IPS DF 6.9 (cell line): ENCODE data around the gene SMC1B.
"Not testable (repeated sequence)": the region's sequence is repeated elsewhere in the genome, so short reads cannot be mapped to it uniquely, and the experiment has no call there.

ENCODE experiments used
- DNase-seq: peaks from one replicate; pipeline ENCODE4 v3.0.0-alpha.2; 2013; ENCODE audit warnings: low read depth, low spot score
- H3K27ac ChIP-seq: one replicate; pipeline ENCODE4 v1.5.1; 2013; ENCODE audit warnings: low read length, control low read depth
- H3K27me3 ChIP-seq: 2 replicates; pipeline ENCODE4 v1.6.1; 2013; ENCODE audit warnings: mild to moderate bottlenecking, low read length; ENCODE audit not compliant: control insufficient read depth, insufficient read depth
- H3K36me3 ChIP-seq: 2 replicates; pipeline ENCODE4 v1.6.1; 2013; ENCODE audit warnings: low read length; ENCODE audit not compliant: control insufficient read depth, insufficient read depth
- H3K4me1 ChIP-seq: 2 replicates; pipeline ENCODE4 v1.6.1; 2013; ENCODE audit warnings: low read length; ENCODE audit not compliant: control insufficient read depth, insufficient read depth
- H3K4me3 ChIP-seq: 2 replicates; pipeline ENCODE4 v1.5.1; 2013; ENCODE audit warnings: mild to moderate bottlenecking, low read length
- H3K9me3 ChIP-seq: 2 replicates; pipeline ENCODE4 v1.6.1; 2013; ENCODE audit warnings: low read length, inconsistent platforms; ENCODE audit not compliant: control insufficient read depth, insufficient read depth
- WGBS: extraction: QIAGEN DNeasy Blood & Tissue Kit; methylation state at CpG from one replicate; pipeline ENCODE4 v1.1.7; 2013; ENCODE audit warnings: mixed read lengths, missing lambda C conversion rate; ENCODE audit not compliant: insufficient read length, insufficient coverage; 5-methylcytosine and 5-hydroxymethylcytosine counted together

SMC1B gene

DNA sequence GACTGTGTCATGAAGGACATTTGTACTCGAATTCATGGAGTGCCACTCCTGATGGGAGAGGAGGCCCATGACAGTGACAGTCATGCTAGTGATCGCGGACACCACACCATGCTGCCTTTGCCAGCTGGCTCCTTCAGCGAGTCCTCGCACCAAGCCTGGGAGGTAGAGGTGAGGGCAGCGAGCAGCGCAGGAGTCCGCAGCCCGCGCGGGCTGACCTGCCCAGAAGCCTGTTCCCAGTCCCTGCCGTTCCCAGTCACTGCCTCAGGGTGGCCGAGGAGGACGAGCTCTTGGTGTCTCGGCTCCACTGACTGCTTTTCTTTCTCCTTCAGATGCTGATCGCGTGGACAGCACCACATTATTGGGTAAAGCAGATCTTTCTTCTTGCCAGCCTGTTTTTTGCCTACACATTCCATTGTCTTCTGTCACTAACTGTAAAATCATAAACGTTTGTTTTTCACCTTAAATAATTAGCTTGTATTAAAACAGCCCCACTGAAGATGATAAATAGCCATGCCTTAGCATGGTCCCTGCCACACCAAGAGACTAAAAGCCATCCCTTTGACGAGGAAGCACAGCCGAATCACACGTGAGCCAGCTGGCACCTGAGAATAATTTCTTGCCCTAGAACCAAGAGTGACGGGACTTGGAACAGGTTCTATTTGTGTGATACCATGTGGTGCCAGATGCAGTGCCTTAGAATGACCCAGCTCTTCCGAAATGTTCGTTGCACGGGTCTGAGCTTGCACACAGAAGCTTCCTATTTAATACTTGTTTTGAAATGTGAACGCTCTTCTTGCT lies 78.2 kb downstream of the SMC1B start:
- DNase-seq, result no peak
- Histone ChIP-seq H3K9me3 (no peaks in the 10 kb centered on the region), H3K27ac (no peak overlapping the region), H3K4me3 (no peak overlapping the region), H3K4me1 (no peaks in the 10 kb centered on the region), H3K27me3 (no peaks in the 10 kb centered on the region), H3K36me3 (peaks cover 2% of the 10 kb centered on the region)
- no CpG with 5 or more reads among the region's 26 CpGs for WGBS

DNA sequence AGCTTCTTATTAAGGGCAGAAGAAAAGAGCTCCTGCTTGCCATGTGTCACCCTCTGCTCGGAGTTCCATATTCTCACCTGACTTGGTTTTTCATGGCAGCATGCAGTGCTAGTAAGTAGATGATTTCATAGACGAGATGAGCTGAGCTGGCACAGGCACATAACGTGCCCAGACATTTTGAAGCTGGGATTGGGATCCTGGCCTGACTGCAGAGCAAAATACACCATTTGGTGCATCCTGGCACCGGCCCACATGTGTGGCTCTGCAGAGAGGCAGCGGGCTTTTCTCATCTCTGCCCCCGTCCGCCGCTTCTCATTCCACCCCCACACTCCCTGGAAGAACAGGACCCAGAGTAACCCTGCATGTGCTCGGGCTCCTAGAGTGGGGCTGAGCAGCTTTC lies 78.9 kb downstream of the SMC1B start:
- Histone ChIP-seq H3K27me3 (no peaks in the 10 kb centered on the region), H3K9me3 (no peaks in the 10 kb centered on the region), H3K27ac (no peak overlapping the region), H3K4me1 (no peaks in the 10 kb centered on the region), H3K4me3 (no peak overlapping the region), H3K36me3 (no peaks in the 10 kb centered on the region; the same call in 1 of the 2 replicates)
- no CpG with 5 or more reads among the region's 9 CpGs for WGBS
- no peak for DNase-seq

DNA sequence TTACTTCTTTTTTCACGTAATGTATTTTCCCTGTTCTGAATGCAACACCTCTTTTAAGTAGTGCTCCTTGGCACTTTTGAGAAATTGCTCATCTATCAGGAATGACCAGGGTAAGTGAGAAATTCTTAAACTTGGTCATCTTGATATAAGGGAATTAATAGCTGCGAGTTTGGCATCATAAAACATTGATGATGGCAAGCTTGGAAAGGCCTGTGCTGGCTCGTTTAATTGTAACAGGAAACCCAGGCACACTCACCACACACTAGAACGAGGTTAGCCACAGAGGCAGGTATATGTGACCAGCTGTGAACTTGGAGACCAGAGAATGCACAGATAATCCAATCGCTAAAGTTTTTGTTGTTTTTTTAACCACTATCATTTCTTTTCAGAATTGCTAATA lies 79.3 kb downstream of the SMC1B start:
- H3K4me3 ChIP-seq, result no peak overlapping the region
- no peaks in the 10 kb centered on the region for H3K27me3 ChIP-seq
- no peaks in the 10 kb centered on the region for H3K9me3 ChIP-seq
- H3K27ac ChIP-seq, result no peak overlapping the region
- WGBS, result no CpG with 5 or more reads among the region's 5 CpGs
- no peak for DNase-seq
- no peaks in the 10 kb centered on the region for H3K4me1 ChIP-seq
- H3K36me3 ChIP-seq, result no peaks in the 10 kb centered on the region; the same call in 1 of the 2 replicates

GRCh38 chr22:45332001-45332400 lies 81.4 kb downstream of the SMC1B start:
- Histone ChIP-seq H3K36me3 (peaks cover 6% of the 10 kb centered on the region), H3K27me3 (no peaks in the 10 kb centered on the region), H3K4me1 (no peaks in the 10 kb centered on the region), H3K27ac (no peak overlapping the region), H3K4me3 (no peak overlapping the region), H3K9me3 (no peaks in the 10 kb centered on the region)
- no CpG with 5 or more reads among the region's 7 CpGs for WGBS
- DNase-seq, result no peak

DNA sequence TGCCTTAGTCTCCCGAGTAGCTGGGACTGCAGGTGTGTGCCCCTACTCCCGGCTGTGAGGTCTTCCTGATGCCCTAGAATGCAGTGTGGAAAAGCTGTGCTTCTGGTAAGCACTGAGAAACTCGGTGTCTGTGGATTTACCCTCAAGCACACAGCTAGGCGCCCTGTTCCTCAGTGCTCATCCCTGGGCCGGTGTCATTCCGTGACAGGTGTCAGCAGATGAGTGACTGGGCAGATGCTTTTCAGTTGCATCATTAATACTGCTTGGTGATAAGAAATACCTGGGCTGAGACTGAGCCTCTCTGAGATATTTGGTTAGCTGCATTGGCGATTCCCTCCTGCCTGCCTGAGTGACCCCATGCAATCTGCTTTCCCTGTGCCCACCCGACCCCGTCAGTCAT lies 81.9 kb downstream of the SMC1B start:
- Histone ChIP-seq H3K27me3 (no peaks in the 10 kb centered on the region), H3K27ac (no peak overlapping the region), H3K36me3 (peaks cover 6% of the 10 kb centered on the region), H3K4me1 (no peaks in the 10 kb centered on the region), H3K9me3 (no peaks in the 10 kb centered on the region), H3K4me3 (no peak overlapping the region)
- WGBS, result no CpG with 5 or more reads among the region's 9 CpGs
- DNase-seq, result no peak

DNA sequence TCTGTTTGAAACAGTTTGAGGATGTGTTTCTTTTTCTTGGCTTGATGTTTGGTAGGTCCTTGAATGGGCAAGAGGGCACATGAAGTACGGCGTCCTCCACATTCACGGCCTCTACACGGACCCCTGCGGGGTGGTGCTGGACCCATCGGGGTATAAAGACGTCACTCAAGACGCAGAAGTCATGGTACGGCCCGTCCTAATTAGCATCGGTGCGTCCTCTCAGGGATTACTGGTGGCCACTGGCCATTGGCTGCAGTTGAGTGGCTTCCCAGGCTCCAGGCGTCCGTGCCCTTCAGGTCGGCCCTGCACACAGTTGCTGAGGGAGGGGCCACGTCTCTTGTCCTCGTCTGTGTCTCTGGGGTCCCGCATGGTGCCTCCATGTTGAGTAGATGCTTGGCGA lies 82.9 kb downstream of the SMC1B start:
- Histone ChIP-seq H3K4me3 (no peak overlapping the region), H3K36me3 (peaks cover 6% of the 10 kb centered on the region), H3K27ac (no peak overlapping the region), H3K27me3 (no peaks in the 10 kb centered on the region), H3K4me1 (no peaks in the 10 kb centered on the region), H3K9me3 (no peaks in the 10 kb centered on the region)
- DNase-seq, result no peak
- no CpG with 5 or more reads among the region's 19 CpGs for WGBS

DNA sequence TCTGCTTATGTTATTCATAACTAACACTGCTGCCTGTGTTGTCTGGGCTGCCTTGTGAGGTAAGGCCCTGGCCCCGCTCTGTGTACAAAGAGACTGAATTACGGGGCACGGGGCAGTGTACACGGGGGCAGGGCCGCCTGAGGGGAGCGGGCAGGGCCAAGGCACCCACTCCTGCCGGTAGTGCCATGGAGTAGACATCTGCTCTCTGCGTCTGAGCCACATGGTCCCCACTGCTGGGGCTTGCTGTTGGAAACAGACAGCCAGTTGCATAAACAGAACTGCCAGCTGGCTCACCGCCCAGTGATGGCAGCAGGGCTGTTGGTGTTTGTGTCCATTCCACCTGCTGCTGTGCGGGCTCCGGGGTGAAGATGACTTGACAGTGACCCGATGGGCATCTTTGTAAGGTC lies 83.9 kb downstream of the SMC1B start:
- Histone ChIP-seq H3K4me3 (no peak overlapping the region), H3K36me3 (peaks cover 7% of the 10 kb centered on the region), H3K9me3 (no peaks in the 10 kb centered on the region), H3K27ac (no peak overlapping the region), H3K4me1 (no peaks in the 10 kb centered on the region), H3K27me3 (no peaks in the 10 kb centered on the region)
- WGBS, result no CpG with 5 or more reads among the region's 12 CpGs
- DNase-seq, result no peak

- Histone ChIP-seq H3K36me3 (peaks cover 9% of the 10 kb centered on the region), H3K9me3 (no peaks in the 10 kb centered on the region), H3K4me1 (no peaks in the 10 kb centered on the region), H3K27ac (no peak overlapping the region), H3K27me3 (no peaks in the 10 kb centered on the region), H3K4me3 (no peak overlapping the region)
- no CpG with 5 or more reads among the region's 8 CpGs for WGBS
- no peak for DNase-seq
Measured at GRCh38 chr22:45328822-45329529, 84.4 kb downstream of the SMC1B start.

GRCh38 chr22:45328261-45328660 lies 85.1 kb downstream of the SMC1B start:
- WGBS, result no CpG with 5 or more reads among the region's 8 CpGs
- not testable (repeated sequence) for DNase-seq, H3K4me3 ChIP-seq, H3K27ac ChIP-seq, H3K27me3 ChIP-seq, H3K4me1 ChIP-seq, H3K9me3 ChIP-seq
- H3K36me3 ChIP-seq, result peaks cover 10% of the 10 kb centered on the region

DNA sequence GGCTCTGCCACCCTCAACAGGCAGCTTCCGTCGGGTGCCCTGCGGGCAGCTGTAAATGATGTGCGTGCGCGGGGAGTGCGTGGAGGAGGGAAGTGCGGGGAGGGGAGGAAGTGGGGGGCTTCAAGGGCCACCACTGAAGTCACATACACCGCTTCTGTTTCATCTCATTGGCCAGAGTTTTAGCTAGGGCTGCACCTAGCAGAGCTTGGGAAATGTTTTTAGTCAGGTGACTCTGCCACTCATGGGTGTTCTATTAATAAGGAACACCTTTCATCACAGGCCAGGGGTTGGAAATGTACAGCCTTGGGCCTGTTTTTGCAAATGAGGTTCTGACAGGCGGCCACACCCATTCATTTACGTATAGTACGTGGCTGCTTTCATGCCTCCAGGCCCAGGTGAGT lies 89.1 kb downstream of the SMC1B start:
- peaks cover 16% of the 10 kb centered on the region for H3K36me3 ChIP-seq
- DNase-seq, result no peak
- H3K27me3 ChIP-seq, result no peaks in the 10 kb centered on the region
- H3K4me1 ChIP-seq, result no peaks in the 10 kb centered on the region
- H3K4me3 ChIP-seq, result no peak overlapping the region
- no peak overlapping the region for H3K27ac ChIP-seq
- WGBS, result no CpG with 5 or more reads among the region's 12 CpGs
- no peaks in the 10 kb centered on the region for H3K9me3 ChIP-seq
